NCI-H2081 treated with DMSO at 0.1 percent for 48 hours (cell line): Measurements from ENCODE around the gene CLEC17A.
"Not testable (repeated sequence)": the region's sequence is repeated elsewhere in the genome, so short reads cannot be mapped to it uniquely, and the experiment has no call there.

Source experiments
- DNase-seq: peaks from one replicate; lab custom pipeline; 2025; lab: John Stamatoyannopoulos, UW

Gene CLEC17A

GRCh38 chr19:14580623-14581237 is 2.2 kb upstream of the CLEC17A start:
- no peak for DNase-seq

DNA sequence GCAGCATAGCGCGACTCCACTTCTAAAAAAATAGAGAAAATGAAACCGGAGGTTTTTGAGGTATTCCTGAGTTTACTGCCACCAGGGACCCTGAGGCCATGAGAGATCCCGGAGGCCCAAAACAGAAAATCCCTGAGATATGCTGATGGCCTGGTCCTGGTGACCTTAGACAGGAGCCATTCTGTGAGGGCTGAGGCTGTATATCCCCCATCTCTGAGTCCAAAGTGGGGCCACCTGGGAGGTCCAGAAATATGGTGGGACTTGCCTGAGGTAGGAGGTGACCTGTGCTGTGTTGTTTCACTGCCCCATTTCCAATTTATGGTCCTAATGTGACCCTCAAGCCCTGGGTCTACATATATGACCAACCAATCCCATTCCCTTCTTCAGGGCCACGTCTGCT is 1.5 kb downstream of the CLEC17A start:
- DNase-seq: not testable (repeated sequence)

DNA sequence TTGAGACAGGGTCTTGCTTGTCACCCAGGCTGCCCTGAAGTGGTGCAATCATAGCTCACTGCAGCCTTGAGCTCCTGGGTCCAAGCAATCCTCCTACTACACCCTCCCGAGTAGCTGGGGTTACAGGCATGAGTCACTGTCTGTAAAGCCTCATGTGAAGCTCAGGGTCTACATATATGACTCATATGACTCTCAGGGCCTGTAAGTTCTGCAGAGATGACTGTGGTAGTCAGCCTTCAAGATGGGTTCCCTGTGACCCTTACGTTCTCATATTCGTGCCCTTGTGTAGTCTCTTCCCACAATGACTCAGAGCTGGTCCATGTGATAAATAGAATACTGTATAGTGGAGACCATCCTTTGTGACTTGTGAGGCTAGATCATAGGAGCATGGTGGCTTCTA is 2.3 kb downstream of the CLEC17A start:
- DNase-seq: not testable (repeated sequence)

GRCh38 chr19:14589433-14589832 is 6.5 kb downstream of the CLEC17A start:
- DNase-seq: not testable (repeated sequence)

DNA sequence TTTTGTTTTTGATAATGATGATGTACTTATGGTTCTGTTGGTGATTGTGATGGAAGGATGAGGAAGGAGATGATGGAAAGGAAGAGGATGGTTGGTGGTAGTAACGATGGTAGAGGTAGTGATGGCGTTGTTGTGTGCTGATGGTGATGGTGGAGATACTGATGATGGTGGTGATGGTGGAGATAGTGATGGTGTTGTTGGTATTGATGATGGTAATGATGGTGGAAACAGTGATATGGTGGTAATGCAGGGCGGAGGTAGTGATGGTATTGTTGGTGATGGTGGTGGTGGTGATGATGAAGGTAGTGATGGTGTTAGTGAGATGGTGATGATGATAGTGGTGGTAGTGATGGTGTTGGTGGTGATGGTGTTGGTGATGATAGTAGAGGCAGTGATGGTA is 12.7 kb downstream of the CLEC17A start:
- no peak for DNase-seq

GRCh38 chr19:14599548-14600147 is 16.8 kb downstream of the CLEC17A start:
- no peak for DNase-seq

DNA sequence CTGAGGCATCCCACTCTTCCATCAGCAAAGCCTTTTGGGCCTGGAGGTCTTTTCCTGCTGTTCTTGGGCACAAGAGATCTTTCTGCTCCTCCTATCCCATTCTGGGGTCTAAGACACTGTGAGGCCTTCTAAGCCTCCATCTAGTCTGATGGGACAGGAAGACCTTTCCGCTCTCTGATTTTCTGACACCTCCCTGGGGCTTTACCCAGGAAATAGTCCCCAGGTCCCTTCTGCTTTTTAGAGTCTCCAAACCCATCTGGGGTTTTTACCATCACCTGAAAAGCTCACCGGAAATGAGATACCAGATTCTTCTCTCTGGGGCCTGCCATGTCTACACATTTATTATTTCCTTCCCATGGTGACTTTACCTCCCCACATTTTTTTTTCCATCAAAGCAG is 21.1 kb downstream of the CLEC17A start:
- no peak for DNase-seq

DNA sequence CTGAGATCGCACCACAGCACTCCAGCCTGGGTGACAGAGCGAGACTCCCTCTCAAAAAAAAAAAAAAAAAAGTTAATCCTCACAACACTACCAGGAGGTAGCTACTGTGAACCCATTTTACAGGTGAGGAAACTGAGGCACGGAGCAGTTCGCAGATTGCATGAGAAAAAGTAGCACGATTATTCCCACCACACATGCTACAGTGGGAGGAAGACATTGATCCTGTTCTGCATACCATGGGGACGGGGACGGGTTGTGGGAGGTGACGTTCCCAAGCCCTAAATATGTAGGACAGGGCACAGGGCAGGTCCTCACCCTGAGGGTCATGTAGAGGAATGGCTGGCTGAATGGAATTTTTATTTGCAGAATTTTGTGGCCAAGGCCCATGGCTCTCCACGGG is 23.7 kb downstream of the CLEC17A start:
- DNase-seq: no peak

DNA sequence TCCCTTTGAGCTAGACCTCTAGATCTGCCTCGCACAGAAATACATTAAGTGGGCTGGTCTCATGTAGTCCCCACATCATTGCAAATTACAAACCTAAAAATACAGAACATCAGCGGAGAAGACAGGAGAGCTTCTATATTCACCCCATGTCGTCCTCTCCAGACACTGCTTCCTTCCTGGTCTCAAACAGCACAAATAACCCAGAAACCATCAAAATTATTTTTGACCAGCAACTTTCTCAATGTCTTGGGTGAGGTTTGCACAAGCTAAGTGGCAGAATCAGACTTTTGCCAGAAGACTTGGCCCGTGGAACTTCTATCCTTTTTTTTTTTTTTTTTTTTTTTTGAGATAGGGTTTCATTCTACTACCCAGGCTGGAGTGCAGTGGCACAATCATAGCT is 28.2 kb downstream of the CLEC17A start:
- DNase-seq: no peak

- DNase-seq: not testable (repeated sequence)
Observed at GRCh38 chr19:14612242-14612641, 29.4 kb downstream of the CLEC17A start.

- no peak for DNase-seq
Observed at GRCh38 chr19:14612657-14613056, 29.8 kb downstream of the CLEC17A start.

GRCh38 chr19:14613399-14614098 is 30.7 kb downstream of the CLEC17A start:
- DNase-seq: not testable (repeated sequence)

- DNase-seq: no peak
Observed at GRCh38 chr19:14614099-14614412, 31.2 kb downstream of the CLEC17A start.

- no peak for DNase-seq
Observed at GRCh38 chr19:14615623-14616022, 32.7 kb downstream of the CLEC17A start.

DNA sequence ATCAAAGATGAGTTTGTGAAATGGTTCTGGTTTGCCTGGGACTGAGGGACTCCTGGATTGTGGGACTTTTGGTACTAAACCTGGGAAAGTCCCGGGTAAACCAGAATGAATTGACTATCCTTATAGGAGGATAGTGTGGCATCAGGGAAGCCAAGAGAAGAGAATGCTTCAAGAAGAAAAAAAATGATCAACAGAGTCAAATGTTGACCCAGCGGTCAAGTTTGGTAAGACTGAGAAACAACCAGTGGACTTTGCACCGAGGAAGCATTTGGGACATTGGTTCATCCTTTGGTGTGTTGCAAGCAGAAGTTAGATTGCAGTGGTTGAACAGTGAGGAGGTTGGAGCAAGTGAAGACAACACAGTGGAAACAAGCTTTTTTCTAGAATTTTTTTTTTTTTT is 33.5 kb downstream of the CLEC17A start:
- DNase-seq: no peak

GRCh38 chr19:14619404-14619803 is 36.5 kb downstream of the CLEC17A start:
- DNase-seq: no peak

DNA sequence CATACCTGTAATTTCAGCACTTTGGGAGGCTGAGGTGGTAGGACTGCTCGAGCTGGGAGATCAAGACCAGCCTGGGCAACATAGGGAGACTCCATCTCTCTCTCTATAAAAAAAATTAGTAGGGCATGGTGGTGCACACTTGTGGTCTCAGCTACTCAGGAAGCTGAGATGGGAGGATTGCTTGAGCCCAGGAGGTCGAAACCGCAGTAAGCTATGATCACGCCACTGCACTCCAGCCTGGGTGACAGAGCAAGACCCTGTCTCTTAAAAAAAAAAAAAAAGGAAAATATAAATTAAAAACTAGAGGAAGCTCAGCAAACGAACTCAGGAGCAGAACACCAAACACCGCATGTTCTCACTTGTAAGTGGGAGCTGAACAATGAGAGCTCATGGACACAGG is 41.6 kb downstream of the CLEC17A start:
- not testable (repeated sequence) for DNase-seq

DNA sequence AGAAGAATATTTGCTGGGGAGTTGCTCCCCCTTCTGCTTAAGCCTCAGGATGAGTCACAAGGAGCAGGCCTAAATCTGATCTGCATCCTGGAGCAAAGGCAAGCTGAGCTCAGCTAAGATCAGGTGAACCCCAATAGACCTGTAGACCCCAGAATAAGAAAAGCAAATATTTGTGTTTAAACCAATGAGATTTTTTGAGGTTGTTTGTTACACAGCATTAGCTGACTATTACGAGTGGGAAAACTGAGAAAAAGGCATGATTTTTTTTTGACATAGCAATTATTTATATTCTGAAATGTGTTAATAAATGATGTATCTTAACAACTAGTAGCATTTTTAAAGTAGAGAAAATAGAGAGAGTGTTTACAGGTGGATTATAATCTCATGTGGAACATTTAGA is 46.7 kb downstream of the CLEC17A start:
- DNase-seq: no peak

DNA sequence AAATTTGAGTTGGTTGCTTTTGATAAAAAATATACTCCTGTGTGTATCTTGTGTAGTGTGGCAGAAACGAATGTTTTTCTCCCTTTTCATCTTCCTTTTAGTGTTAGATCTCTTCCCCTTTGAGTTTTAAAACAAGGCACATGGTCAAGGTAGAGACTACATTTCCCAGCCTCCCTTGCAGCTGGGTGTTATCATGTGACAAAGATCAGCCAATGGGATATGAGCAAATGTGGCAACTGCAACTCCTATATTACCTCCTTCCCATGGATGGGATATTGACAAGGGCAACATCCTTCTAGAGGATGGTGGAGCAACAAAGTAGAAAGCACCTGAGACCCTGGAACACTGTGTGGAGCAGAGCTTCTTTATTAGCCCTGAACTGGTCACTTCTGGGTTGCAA is 49.4 kb downstream of the CLEC17A start:
- no peak for DNase-seq

- no peak for DNase-seq
Observed at GRCh38 chr19:14639536-14640277, 56.8 kb downstream of the CLEC17A start.

- DNase-seq: no peak
Observed at GRCh38 chr19:14648506-14648905, 65.6 kb downstream of the CLEC17A start.

DNA sequence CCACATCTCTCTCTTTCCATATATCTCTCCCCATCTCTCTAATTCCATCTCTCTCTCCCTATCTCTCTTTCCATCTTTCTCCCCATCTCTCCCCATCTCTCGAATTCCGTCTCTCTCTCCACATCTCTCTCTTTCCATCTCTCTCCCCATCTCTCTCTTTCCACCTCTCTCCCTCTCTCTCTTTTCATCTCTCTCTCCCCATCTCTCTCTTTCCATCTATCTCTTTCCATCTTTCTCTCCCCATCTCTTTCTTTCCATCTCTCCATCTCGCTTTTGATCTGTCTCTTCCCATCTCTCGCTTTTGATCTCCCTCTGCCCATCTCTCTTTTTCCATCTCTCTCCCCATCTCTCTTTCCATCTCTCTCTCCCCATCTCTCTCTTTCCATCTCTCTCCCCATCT is 66.1 kb downstream of the CLEC17A start:
- no peak for DNase-seq

DNA sequence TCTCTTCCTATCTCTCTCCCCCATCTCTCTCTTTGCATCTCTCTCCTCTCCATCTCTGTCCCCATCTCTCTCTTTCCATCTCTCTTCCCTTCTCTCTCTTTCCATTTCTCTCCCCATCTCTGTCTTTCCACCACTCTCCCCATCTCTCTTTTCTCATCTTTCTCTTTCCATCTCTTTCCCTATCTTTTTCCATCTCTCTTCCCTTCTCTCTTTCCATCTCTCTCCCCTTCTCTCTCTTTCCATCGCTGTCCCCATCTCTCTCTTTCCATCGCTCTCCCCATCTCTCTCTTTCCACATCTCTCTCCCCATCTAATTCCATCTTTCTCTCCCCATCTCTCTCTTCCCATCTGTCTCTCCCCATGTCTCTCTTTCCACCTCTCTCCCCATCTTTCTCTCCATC is 67.3 kb downstream of the CLEC17A start:
- no peak for DNase-seq
